ENCODE results near the gene ARMC9.
"Not testable (repeated sequence)": the region's sequence is repeated elsewhere in the genome, so short reads cannot be mapped to it uniquely, and the experiment has no call there.

- TF ChIP-seq, protein P1, sequence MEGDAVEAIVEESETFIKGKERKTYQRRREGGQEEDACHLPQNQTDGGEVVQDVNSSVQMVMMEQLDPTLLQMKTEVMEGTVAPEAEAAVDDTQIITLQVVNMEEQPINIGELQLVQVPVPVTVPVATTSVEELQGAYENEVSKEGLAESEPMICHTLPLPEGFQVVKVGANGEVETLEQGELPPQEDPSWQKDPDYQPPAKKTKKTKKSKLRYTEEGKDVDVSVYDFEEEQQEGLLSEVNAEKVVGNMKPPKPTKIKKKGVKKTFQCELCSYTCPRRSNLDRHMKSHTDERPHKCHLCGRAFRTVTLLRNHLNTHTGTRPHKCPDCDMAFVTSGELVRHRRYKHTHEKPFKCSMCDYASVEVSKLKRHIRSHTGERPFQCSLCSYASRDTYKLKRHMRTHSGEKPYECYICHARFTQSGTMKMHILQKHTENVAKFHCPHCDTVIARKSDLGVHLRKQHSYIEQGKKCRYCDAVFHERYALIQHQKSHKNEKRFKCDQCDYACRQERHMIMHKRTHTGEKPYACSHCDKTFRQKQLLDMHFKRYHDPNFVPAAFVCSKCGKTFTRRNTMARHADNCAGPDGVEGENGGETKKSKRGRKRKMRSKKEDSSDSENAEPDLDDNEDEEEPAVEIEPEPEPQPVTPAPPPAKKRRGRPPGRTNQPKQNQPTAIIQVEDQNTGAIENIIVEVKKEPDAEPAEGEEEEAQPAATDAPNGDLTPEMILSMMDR (IDR thresholded peaks at IDR 0.05) = not testable (repeated sequence)
- not testable (repeated sequence) for TF ChIP-seq EP300 (IDR thresholded peaks at IDR 0.05)
Observed at GRCh38 chr2:231404183-231404578, 205.8 kb downstream of the ARMC9 start.
